Measurements from ENCODE around the gene DUSP22.

DNA sequence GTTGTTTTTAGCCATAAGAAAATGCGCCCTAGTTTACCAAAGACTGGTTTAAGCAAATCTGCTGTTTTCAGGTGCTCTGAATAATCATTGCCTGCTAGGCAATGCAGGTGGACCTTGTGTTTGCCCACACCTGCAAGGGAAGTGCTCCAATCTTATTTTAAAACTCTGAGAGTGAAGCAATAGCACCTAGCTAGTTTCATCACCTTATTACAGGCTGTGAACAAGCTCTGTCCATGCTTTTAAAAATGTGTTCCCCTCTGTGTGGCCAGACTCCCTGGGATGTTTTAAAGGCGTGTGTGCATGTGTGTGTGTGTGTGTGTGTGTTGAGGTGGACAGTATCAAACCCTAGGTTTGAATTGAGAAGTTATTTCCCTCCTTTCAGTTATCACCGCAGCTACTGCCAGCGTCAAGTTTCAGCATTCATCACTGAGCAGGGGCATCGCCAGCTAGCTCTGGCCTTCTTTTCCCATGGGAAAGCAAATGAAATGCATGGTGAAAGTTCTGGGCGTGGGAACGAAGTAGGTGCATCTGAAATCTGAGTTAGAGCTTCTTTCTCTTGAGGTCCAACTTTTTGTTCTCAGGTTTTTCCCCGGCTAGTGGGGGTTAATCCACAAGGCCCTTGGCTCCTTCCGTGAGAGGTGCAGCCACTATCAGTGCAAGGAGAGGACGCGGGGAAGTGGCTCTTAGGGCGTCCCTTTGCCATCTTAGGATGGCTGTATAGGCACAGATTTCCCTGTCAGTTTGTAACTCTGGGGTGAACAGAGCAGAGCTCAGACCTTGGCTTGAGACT, 30.8 kb downstream of the DUSP22 start:
- TF ChIP-seq POLR2A (IDR thresholded peaks at IDR 0.05; ENCODE audit: low read length) = no peak
- no peak for TF ChIP-seq GATA1 (IDR thresholded peaks at IDR 0.05; ENCODE audit: low read depth, low read length)
